ENCODE data around the gene CATSPERB.
"Not testable (repeated sequence)": the region's sequence is repeated elsewhere in the genome, so short reads cannot be mapped to it uniquely, and the experiment has no call there.

Gene CATSPERB

GRCh38 chr14:91737619-91738018 lies 5.7 kb upstream of the CATSPERB start:
- DNase-seq (ENCODE audit: low read depth, low spot score), result no peak

GRCh38 chr14:91732859-91733477 lies 1.1 kb upstream of the CATSPERB start:
- no peak for DNase-seq (ENCODE audit: low read depth, low spot score)

- DNase-seq (ENCODE audit: low read depth, low spot score), result no peak
These were observed 553 bp upstream of the CATSPERB start for GRCh38 chr14:91732439-91732838.

GRCh38 chr14:91731018-91731417 lies 868 bp downstream of the CATSPERB start:
- no peak for DNase-seq (ENCODE audit: low read depth, low spot score)

GRCh38 chr14:91729756-91730155 lies 2.1 kb downstream of the CATSPERB start:
- no peak for DNase-seq (ENCODE audit: low read depth, low spot score)

- DNase-seq (ENCODE audit: low read depth, low spot score), result no peak
These were observed 3.2 kb downstream of the CATSPERB start for GRCh38 chr14:91728616-91729183.

- DNase-seq (ENCODE audit: low read depth, low spot score), result no peak
These were observed 4.8 kb downstream of the CATSPERB start for GRCh38 chr14:91727121-91727520.

- no peak for DNase-seq (ENCODE audit: low read depth, low spot score)
These were observed 8.4 kb downstream of the CATSPERB start for GRCh38 chr14:91723501-91723900.

- DNase-seq (ENCODE audit: low read depth, low spot score), result no peak
These were observed 9.5 kb downstream of the CATSPERB start for GRCh38 chr14:91722386-91722785.

- DNase-seq (ENCODE audit: low read depth, low spot score), result no peak
These were observed 12.0 kb downstream of the CATSPERB start for GRCh38 chr14:91719839-91720238.

GRCh38 chr14:91716999-91717398 lies 14.9 kb downstream of the CATSPERB start:
- no peak for DNase-seq (ENCODE audit: low read depth, low spot score)

GRCh38 chr14:91714805-91715204 lies 17.1 kb downstream of the CATSPERB start:
- DNase-seq (ENCODE audit: low read depth, low spot score), result no peak

- DNase-seq (ENCODE audit: low read depth, low spot score), result no peak
These were observed 23.1 kb downstream of the CATSPERB start for GRCh38 chr14:91708795-91709194.

GRCh38 chr14:91706996-91707395 lies 24.9 kb downstream of the CATSPERB start:
- no peak for DNase-seq (ENCODE audit: low read depth, low spot score)

- no peak for DNase-seq (ENCODE audit: low read depth, low spot score)
These were observed 37.2 kb downstream of the CATSPERB start for GRCh38 chr14:91694643-91695042.

- no peak for DNase-seq (ENCODE audit: low read depth, low spot score)
These were observed 38.5 kb downstream of the CATSPERB start for GRCh38 chr14:91693346-91693745.

GRCh38 chr14:91692075-91692474 lies 39.8 kb downstream of the CATSPERB start:
- DNase-seq (ENCODE audit: low read depth, low spot score), result no peak

- DNase-seq (ENCODE audit: low read depth, low spot score), result no peak
These were observed 42.3 kb downstream of the CATSPERB start for GRCh38 chr14:91689608-91690007.

GRCh38 chr14:91687436-91687835 lies 44.5 kb downstream of the CATSPERB start:
- not testable (repeated sequence) for DNase-seq (ENCODE audit: low read depth, low spot score)

- DNase-seq (ENCODE audit: low read depth, low spot score), result no peak
These were observed 46.3 kb downstream of the CATSPERB start for GRCh38 chr14:91685600-91685999.

- no peak for DNase-seq (ENCODE audit: low read depth, low spot score)
These were observed 49.9 kb downstream of the CATSPERB start for GRCh38 chr14:91681893-91682563.

GRCh38 chr14:91681118-91681517 lies 50.8 kb downstream of the CATSPERB start:
- no peak for DNase-seq (ENCODE audit: low read depth, low spot score)

- DNase-seq (ENCODE audit: low read depth, low spot score), result no peak
These were observed 52.6 kb downstream of the CATSPERB start for GRCh38 chr14:91679273-91679672.
